Endothelial cell of umbilical vein (primary cell): ENCODE data around the gene CCDC187. TPM values are rescaled to one million over a fixed set of nuclear protein-coding genes. Genes with fewer than 3 reads are reported as not detected.

Experiments
- BruUV-seq: library from RNA; stranded (reverse); fragments of 400-500 nt; replicated peaks from 2 replicates; lab custom pipeline; 2021; lab: Mats Ljungman, UMichigan
- CTCF ChIA-PET: fragments of 300-600, 350-600 bp; sonication (Branson Sonifier 250); formaldehyde crosslinking; loops from one replicate; lab custom pipeline; 2021; ENCODE audit warnings: antibody characterized with exemption, inconsistent platforms; lab: Charles Lee
- POLR2A ChIA-PET: fragments of 300-600, 350-600 bp; sonication (Branson Sonifier 250); formaldehyde crosslinking; loops from one replicate; lab custom pipeline; 2021; ENCODE audit warnings: antibody characterized with exemption, inconsistent platforms; lab: Charles Lee
- DNase-seq: peaks from one replicate; pipeline ENCODE4 v3.0.0-alpha.2; 2011; ENCODE audit warnings: low read depth, low spot score
- FAIRE-seq: peaks from 2 replicates; lab custom pipeline; 2011; peaks lifted over from hg19 to GRCh38; lab: Jason Lieb, UNC
- H2AFZ ChIP-seq: 2 replicates; pipeline ENCODE4 v1.6.0; 2012; ENCODE audit warnings: low read depth, low read length, control low read depth, inconsistent platforms
- H3K27ac ChIP-seq: 2 replicates; pipeline ENCODE4 v1.5.1; 2011; ENCODE audit warnings: low read depth, mild to moderate bottlenecking, control low read depth, low read length, moderate library complexity; ENCODE audit not compliant: insufficient read depth
- H3K27me3 ChIP-seq, 2 experiments: 2 replicates each; pipeline versions ENCODE4 v1.6.0 to v1.6.1; 2011; ENCODE audit warnings: low read length in 2 of 2, mixed read lengths in 1 of 2; ENCODE audit not compliant: control insufficient read depth in 2 of 2, insufficient read depth in 2 of 2
- H3K36me3 ChIP-seq, 2 experiments: 2 replicates in 1 of 2; 3 replicates in 1 of 2; pipeline ENCODE4 v1.5.1; 2011; ENCODE audit warnings: low read length in 2 of 2, mild to moderate bottlenecking in 1 of 2, moderate library complexity in 1 of 2; ENCODE audit not compliant: control insufficient read depth in 2 of 2, insufficient read depth in 2 of 2; ENCODE audit errors: extremely low read depth in 1 of 2
- H3K4me1 ChIP-seq: 3 replicates; pipeline ENCODE4 v1.5.1; 2011; ENCODE audit warnings: mild to moderate bottlenecking, low read length; ENCODE audit not compliant: control insufficient read depth, insufficient read depth; ENCODE audit errors: extremely low read depth
- H3K4me2 ChIP-seq: 2 replicates; pipeline ENCODE4 v1.6.1; 2011; ENCODE audit warnings: low read length, control low read depth, mixed read lengths; ENCODE audit not compliant: insufficient read depth
- H3K4me3 ChIP-seq, 3 experiments: fragments of 200-600 bp in 1 of 3; sonication (generic), shearing (Covaris generic) in 1 of 3; replicated peaks in 1 of 3; 2 replicates each; pipeline ENCODE4 v1.5.1; 2011 to 2016; ENCODE audit warnings: control low read depth in 3 of 3, low read length in 3 of 3, mild to moderate bottlenecking in 2 of 3, inconsistent platforms in 1 of 3, low read depth in 1 of 3, moderate library complexity in 1 of 3; ENCODE audit not compliant: insufficient read depth in 1 of 3
- H3K79me2 ChIP-seq: 2 replicates; pipeline ENCODE4 v1.6.0; 2012; ENCODE audit warnings: low read length, inconsistent platforms; ENCODE audit not compliant: control insufficient read depth, insufficient read depth
- H3K9ac ChIP-seq: replicated peaks from 2 replicates; pipeline ENCODE3; 2011; ENCODE audit warnings: low read length, control low read depth; ENCODE audit not compliant: insufficient read depth; ENCODE audit errors: extremely low read depth
- H3K9me1 ChIP-seq: replicated peaks from 3 replicates; pipeline ENCODE4 v1.6.0; 2011; ENCODE audit warnings: mild to moderate bottlenecking, low read length; ENCODE audit not compliant: control insufficient read depth, insufficient read depth; ENCODE audit errors: extremely low read depth
- H3K9me3 ChIP-seq: replicated peaks from 2 replicates; pipeline ENCODE4 v1.5.1; 2012; ENCODE audit warnings: low read length, inconsistent platforms; ENCODE audit not compliant: control insufficient read depth, insufficient read depth
- H4K20me1 ChIP-seq: replicated peaks from 2 replicates; pipeline ENCODE3; 2011; ENCODE audit warnings: mild to moderate bottlenecking, low read length; ENCODE audit not compliant: control insufficient read depth, insufficient read depth; ENCODE audit errors: extremely low read depth
- EZH2 ChIP-seq: IDR thresholded peaks from 2 replicates; pipeline ENCODE4 v1.6.1; 2012; ENCODE audit warnings: borderline replicate concordance, low read depth, mild to moderate bottlenecking, moderate library complexity, low read length, inconsistent platforms; ENCODE audit not compliant: severe bottlenecking
- FOS ChIP-seq: IDR thresholded peaks from 2 replicates; pipeline ENCODE4 v1.6.1; 2011; ENCODE audit warnings: mild to moderate bottlenecking, low read length, moderate library complexity, borderline replicate concordance; ENCODE audit not compliant: insufficient read depth
- MYC ChIP-seq: IDR thresholded peaks from one replicate; pipeline ENCODE4 v1.6.1; 2011; ENCODE audit warnings: mild to moderate bottlenecking, low read depth, low read length
- POLR2A ChIP-seq: IDR thresholded peaks from 2 replicates; pipeline ENCODE4 v1.6.1; 2012; ENCODE audit warnings: low read depth, mild to moderate bottlenecking, control low read depth, low read length
- POLR2AphosphoS5 ChIP-seq: IDR thresholded peaks from 2 replicates; pipeline ENCODE4 v1.6.1; 2012; ENCODE audit warnings: low read depth, mild to moderate bottlenecking, control low read depth, low read length, moderate library complexity; ENCODE audit not compliant: insufficient read depth
- dilution Hi-C: fragments of 300-500 bp; cut with MboI; formaldehyde crosslinking; loops from one replicate; pipeline ENCODE4 v1.15.0; 2019; ENCODE audit warnings: low sequenced_read_pairs; ENCODE audit not compliant: extremely low pct_ligation_motif_present
- intact Hi-C: fragments of 100-400 bp; cut with micrococcal nuclease; formaldehyde crosslinking; loops from one replicate; pipeline ENCODE4 v1.10.0; 2022
- polyA plus RNA-seq, 4 experiments: library from polyadenylated mRNA; depleted of rRNA in 3 of 4; stranded (reverse) in 3 of 4; unstranded in 1 of 4; fragments of >200 nt; gene quantifications; 2 replicates each; pipeline versions ENCODE4 v1.2.1 to v1.2.3, GENCODE V29; 2011 to 2012; ENCODE audit warnings: missing spikeins in 1 of 4
- total RNA-seq: library from RNA; stranded (reverse); gene quantifications from 2 replicates; pipeline ENCODE4 v1.2.3, GENCODE V29; 2021
- TF ChIP-seq, protein P1 (sequence below), 2 donors: IDR thresholded peaks; 1 replicate in 1 of 2; 2 replicates in 1 of 2; pipeline ENCODE4 v1.5.1; 2011; ENCODE audit warnings: low read length in 2 of 2, mild to moderate bottlenecking in 2 of 2, moderate library complexity in 2 of 2, control low read depth in 1 of 2, inconsistent platforms in 1 of 2, low read depth in 1 of 2; ENCODE audit not compliant: insufficient read depth in 1 of 2; ENCODE audit errors: extremely low read depth in 1 of 2

The CCDC187 gene
- total and polyA plus RNA-seq, 2 donors (not counting 3 experiments of a cell fraction or from before 2014, with no cell fraction given), result not detected

DNA sequence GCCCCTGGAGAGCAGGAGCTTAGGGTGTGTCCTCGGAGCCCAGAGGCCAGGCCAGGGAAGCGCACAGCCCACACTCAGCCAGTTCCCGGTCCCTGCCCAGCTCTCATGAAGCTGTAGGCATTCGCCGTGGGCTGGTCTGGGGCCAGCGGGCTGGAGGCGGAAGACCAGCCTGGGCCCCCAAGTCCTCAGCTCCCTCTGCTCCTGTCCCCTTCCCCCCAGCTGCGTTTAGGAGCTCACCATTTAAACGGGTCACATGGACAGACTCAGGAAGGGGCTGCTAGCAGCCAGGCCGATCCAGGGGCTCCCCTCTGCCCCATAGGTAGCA lies 42.2 kb upstream of the CCDC187 start:
- H3K9me3 ChIP-seq, result no peaks in the 10 kb centered on the region
- H3K79me2 ChIP-seq, result no peaks in the 10 kb centered on the region
- FAIRE-seq, result no peak
- DNase-seq, result no peak
- POLR2A ChIA-PET, result interaction anchor here (1.1 to 1.2 kb wide), 2 partner anchors 16 to 17 kb away, joined by 3 to 5 read pairs; partner anchors contain the start of gene DNLZ
- dilution Hi-C loops (no loop called here), intact Hi-C loops (loop anchor here (1.0 kb wide), 1 partner anchor 285 kb away; no protein-coding TSS in a partner anchor)
- TF ChIP-seq FOS, result no peak
- TF ChIP-seq, protein P1, sequence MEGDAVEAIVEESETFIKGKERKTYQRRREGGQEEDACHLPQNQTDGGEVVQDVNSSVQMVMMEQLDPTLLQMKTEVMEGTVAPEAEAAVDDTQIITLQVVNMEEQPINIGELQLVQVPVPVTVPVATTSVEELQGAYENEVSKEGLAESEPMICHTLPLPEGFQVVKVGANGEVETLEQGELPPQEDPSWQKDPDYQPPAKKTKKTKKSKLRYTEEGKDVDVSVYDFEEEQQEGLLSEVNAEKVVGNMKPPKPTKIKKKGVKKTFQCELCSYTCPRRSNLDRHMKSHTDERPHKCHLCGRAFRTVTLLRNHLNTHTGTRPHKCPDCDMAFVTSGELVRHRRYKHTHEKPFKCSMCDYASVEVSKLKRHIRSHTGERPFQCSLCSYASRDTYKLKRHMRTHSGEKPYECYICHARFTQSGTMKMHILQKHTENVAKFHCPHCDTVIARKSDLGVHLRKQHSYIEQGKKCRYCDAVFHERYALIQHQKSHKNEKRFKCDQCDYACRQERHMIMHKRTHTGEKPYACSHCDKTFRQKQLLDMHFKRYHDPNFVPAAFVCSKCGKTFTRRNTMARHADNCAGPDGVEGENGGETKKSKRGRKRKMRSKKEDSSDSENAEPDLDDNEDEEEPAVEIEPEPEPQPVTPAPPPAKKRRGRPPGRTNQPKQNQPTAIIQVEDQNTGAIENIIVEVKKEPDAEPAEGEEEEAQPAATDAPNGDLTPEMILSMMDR (IDR thresholded peaks at IDR 0.05; ENCODE audit: extremely low read depth in 1 of 2, insufficient read depth in 1 of 2, low read depth in 1 of 2, low read length in 2 of 2), result no peak
- no peak for TF ChIP-seq POLR2A
- TF ChIP-seq MYC, result no peak
- TF ChIP-seq POLR2AphosphoS5, result no peak
- TF ChIP-seq EZH2, result no peak
- no peaks in the 10 kb centered on the region for H3K36me3 ChIP-seq
- no peaks in the 10 kb centered on the region for H3K27me3 ChIP-seq
- no peak overlapping the region for H3K27ac ChIP-seq
- no peak overlapping the region for H3K4me2 ChIP-seq
- no peak overlapping the region for H3K4me3 ChIP-seq
- H3K4me1 ChIP-seq, result peaks cover 10% of the 10 kb centered on the region
- no peak overlapping the region for H2AFZ ChIP-seq
- BruUV-seq, result no TSS peak
- CTCF ChIA-PET, result interaction anchor here (1.0 to 2.9 kb wide), 7 partner anchors 9 to 55 kb away, joined by 3 to 25 read pairs (median 5); partner anchors contain the start of gene DNLZ
- H3K9ac ChIP-seq, result no peak overlapping the region
- H4K20me1 ChIP-seq, result no peaks in the 10 kb centered on the region
- H3K9me1 ChIP-seq, result no peaks in the 10 kb centered on the region
